Astrocyte (in vitro differentiated cells and primary cell): Measurements from ENCODE around the gene S1PR3. TPM values are rescaled to one million over a fixed set of nuclear protein-coding genes. Genes with fewer than 3 reads are reported as not detected.

ENCODE experiments used
- DNase-seq: peaks from one replicate; pipeline ENCODE4 v3.0.0-alpha.2; 2010; ENCODE audit warnings: low read depth
- FAIRE-seq: peaks from 2 replicates; lab custom pipeline; 2011; peaks lifted over from hg19 to GRCh38; lab: Jason Lieb, UNC
- H2AFZ ChIP-seq: 2 replicates; pipeline ENCODE4 v1.6.0; 2012; ENCODE audit warnings: low read depth, low read length, inconsistent platforms
- H3K27ac ChIP-seq: 2 replicates; pipeline ENCODE4 v1.5.1; 2011; ENCODE audit warnings: low read depth, low read length, inconsistent platforms
- H3K27me3 ChIP-seq: 2 replicates; pipeline ENCODE4 v1.6.0; 2011; ENCODE audit warnings: low read length, inconsistent platforms; ENCODE audit not compliant: insufficient read depth
- H3K36me3 ChIP-seq: 2 replicates; pipeline ENCODE4 v1.5.1; 2011; ENCODE audit warnings: low read length, inconsistent platforms; ENCODE audit not compliant: insufficient read depth
- H3K4me1 ChIP-seq: 2 replicates; pipeline ENCODE4 v1.5.1; 2011; ENCODE audit warnings: low read length, inconsistent platforms; ENCODE audit not compliant: insufficient read depth
- H3K4me2 ChIP-seq: 2 replicates; pipeline ENCODE4 v1.6.0; 2012; ENCODE audit warnings: low read length, inconsistent platforms
- H3K4me3 ChIP-seq: 2 replicates; pipeline ENCODE4 v1.5.1; 2011; ENCODE audit warnings: low read depth, mild to moderate bottlenecking, low read length, inconsistent platforms; ENCODE audit not compliant: insufficient read depth
- H3K79me2 ChIP-seq: 2 replicates; pipeline ENCODE4 v1.6.0; 2012; ENCODE audit warnings: mild to moderate bottlenecking, low read length, inconsistent platforms; ENCODE audit not compliant: insufficient read depth
- H3K9ac ChIP-seq: 2 replicates; pipeline ENCODE4 v1.6.0; 2012; ENCODE audit warnings: mild to moderate bottlenecking, low read length, inconsistent platforms
- H3K9me3 ChIP-seq: 2 replicates; pipeline ENCODE4 v1.5.1; 2012; ENCODE audit warnings: low read depth, mild to moderate bottlenecking, low read length, inconsistent platforms; ENCODE audit not compliant: insufficient read depth
- H4K20me1 ChIP-seq: 2 replicates; pipeline ENCODE4 v1.6.0; 2012; ENCODE audit warnings: low read length, inconsistent platforms; ENCODE audit not compliant: insufficient read depth
- H3K27ac Mint-ChIP-seq: one replicate; pipeline ENCODE4 v1.8.0; 2021; ENCODE audit warnings: mild to moderate bottlenecking, mixed read lengths; ENCODE audit not compliant: unreplicated experiment
- H3K27me3 Mint-ChIP-seq: one replicate; pipeline ENCODE4 v1.8.0; 2021; ENCODE audit warnings: low read depth, mixed read lengths; ENCODE audit not compliant: unreplicated experiment
- H3K36me3 Mint-ChIP-seq: one replicate; pipeline ENCODE4 v1.8.0; 2021; ENCODE audit warnings: low read depth, mixed read lengths; ENCODE audit not compliant: unreplicated experiment
- H3K4me1 Mint-ChIP-seq: one replicate; pipeline ENCODE4 v1.8.0; 2021; ENCODE audit warnings: low read depth, mixed read lengths; ENCODE audit not compliant: unreplicated experiment
- H3K4me3 Mint-ChIP-seq: one replicate; pipeline ENCODE4 v1.8.0; 2021; ENCODE audit warnings: mild to moderate bottlenecking, moderate library complexity, mixed read lengths; ENCODE audit not compliant: unreplicated experiment
- H3K9me3 Mint-ChIP-seq: one replicate; pipeline ENCODE4 v1.8.0; 2021; ENCODE audit warnings: mild to moderate bottlenecking, mixed read lengths; ENCODE audit not compliant: unreplicated experiment
- EZH2 ChIP-seq: IDR thresholded peaks from 2 replicates; pipeline ENCODE4 v1.6.1; 2012; ENCODE audit warnings: mild to moderate bottlenecking, low read length, inconsistent platforms; ENCODE audit not compliant: insufficient read depth
- total RNA-seq: library from RNA; stranded (reverse); gene quantifications from 2 replicates; pipeline ENCODE4 v1.2.1, GENCODE V29; 2021
- TF ChIP-seq, protein P1 (sequence below): IDR thresholded peaks from 2 replicates; pipeline ENCODE4 v1.5.1; 2011; ENCODE audit warnings: low read depth, mild to moderate bottlenecking, inconsistent platforms, low read length, moderate library complexity; ENCODE audit not compliant: insufficient read depth

S1PR3 gene
- total RNA-seq, 1 donor from 2014 or later, result 24.6 TPM

DNA sequence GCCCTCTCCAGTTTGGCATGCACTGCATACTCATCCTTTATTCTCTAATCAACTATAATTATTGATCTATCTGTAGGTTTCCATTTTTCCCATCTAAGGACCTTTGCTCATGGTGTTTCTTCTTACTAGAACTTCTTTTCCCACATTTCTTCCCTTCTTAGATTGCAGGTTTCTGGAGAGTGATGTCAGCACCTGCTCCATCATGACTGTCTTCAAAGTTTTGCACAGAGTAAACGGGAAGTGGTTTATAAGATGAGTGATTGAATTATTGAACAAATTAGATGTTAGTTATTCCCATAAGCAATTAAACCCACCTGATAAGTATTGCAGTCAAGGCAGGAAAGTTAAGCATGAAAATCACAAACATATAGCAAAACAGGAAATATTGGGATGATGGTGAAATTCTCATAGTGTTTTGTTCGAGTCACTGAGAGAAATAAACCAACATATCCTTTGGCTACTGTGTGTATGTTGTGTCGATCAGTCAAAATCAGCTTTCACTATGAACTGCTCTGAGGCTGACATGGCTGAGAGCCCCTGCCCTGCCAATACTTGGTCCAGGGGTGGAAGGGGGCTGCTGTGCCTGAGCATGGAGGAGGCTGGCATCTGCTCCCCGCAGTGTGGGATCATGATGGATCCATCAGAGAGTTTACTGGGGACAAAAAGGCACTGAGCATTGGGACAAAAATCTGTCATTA is 45.5 kb upstream of the S1PR3 start:
- H3K27me3 Mint-ChIP-seq, result peaks cover 10% of the 10 kb centered on the region
- H3K36me3 Mint-ChIP-seq, result no peaks in the 10 kb centered on the region
- Histone ChIP-seq H3K4me1 (peaks cover 30% of the 10 kb centered on the region), H3K27ac (no peak overlapping the region), H3K4me2 (no peak overlapping the region), H3K27me3 (no peaks in the 10 kb centered on the region), H3K36me3 (no peaks in the 10 kb centered on the region), H4K20me1 (no peaks in the 10 kb centered on the region), H3K9me3 (no peaks in the 10 kb centered on the region), H2AFZ (no peak overlapping the region), H3K79me2 (no peaks in the 10 kb centered on the region), H3K4me3 (no peak overlapping the region), H3K9ac (no peak overlapping the region)
- peaks cover 20% of the 10 kb centered on the region for H3K4me1 Mint-ChIP-seq
- H3K4me3 Mint-ChIP-seq, result no peak overlapping the region
- TF ChIP-seq EZH2, result no peak
- TF ChIP-seq, protein P1, sequence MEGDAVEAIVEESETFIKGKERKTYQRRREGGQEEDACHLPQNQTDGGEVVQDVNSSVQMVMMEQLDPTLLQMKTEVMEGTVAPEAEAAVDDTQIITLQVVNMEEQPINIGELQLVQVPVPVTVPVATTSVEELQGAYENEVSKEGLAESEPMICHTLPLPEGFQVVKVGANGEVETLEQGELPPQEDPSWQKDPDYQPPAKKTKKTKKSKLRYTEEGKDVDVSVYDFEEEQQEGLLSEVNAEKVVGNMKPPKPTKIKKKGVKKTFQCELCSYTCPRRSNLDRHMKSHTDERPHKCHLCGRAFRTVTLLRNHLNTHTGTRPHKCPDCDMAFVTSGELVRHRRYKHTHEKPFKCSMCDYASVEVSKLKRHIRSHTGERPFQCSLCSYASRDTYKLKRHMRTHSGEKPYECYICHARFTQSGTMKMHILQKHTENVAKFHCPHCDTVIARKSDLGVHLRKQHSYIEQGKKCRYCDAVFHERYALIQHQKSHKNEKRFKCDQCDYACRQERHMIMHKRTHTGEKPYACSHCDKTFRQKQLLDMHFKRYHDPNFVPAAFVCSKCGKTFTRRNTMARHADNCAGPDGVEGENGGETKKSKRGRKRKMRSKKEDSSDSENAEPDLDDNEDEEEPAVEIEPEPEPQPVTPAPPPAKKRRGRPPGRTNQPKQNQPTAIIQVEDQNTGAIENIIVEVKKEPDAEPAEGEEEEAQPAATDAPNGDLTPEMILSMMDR, result no peak
- H3K27ac Mint-ChIP-seq, result no peak overlapping the region
- peaks cover 2% of the 10 kb centered on the region for H3K9me3 Mint-ChIP-seq
- DNase-seq (no peak), FAIRE-seq (no peak)

DNA sequence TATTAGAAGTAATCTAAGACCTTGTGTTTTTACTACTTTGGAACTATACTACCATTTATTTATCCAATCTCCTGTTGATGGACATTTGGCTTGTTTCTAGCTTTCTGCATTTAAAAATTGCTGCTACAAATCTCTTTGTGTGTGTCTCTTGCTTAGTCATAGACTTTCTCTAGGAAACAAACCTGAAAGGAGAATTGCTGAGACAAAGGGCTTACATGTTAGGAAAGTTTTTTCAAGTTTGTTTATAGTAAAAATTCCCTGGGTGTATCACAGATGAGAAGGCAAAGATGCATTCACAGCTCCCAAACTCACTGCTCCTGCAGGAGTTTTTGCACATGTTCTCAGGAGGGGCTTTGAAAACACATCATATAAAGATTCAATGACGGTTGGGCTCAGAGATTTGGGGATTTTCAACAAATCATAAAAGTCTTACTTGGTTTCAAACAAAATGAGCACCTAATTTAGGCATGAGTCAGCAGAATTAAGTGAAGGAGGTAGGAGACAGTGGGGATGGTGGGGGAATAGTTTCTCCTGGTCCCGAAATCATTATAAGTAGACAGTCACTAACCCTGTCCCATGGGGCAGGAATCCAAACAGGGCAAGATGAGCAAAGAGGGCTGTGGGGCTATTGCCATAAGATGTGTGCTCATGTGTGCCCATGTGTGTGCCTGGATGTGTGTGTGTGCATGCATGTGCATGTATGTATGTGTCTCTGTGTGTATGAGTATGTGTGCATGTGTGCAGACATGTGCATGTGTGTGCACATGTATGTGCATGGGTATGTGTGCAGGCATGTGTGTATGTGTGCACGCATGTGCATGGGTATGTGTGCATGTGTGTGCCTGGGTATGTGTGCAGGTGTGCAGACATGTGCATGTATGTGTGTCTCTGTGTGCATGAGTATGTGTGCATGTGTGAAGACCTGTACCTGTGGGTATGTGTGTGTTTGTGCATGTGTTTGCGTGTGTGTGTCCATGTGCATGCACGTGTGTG is 43.4 kb upstream of the S1PR3 start:
- H3K27me3 Mint-ChIP-seq, result peaks cover 7% of the 10 kb centered on the region
- H3K4me1 Mint-ChIP-seq, result peaks cover 27% of the 10 kb centered on the region
- H2AFZ ChIP-seq, result no peak overlapping the region

More for the DNA sequence above, 43.4 kb upstream of the S1PR3 start:
- Histone ChIP-seq H3K79me2 (no peaks in the 10 kb centered on the region), H3K4me2 (peak overlapping the region; percentile 47), H3K9ac (no peak overlapping the region), H3K4me1 (peaks cover 39% of the 10 kb centered on the region), H3K4me3 (no peak overlapping the region), H4K20me1 (no peaks in the 10 kb centered on the region), H3K9me3 (no peaks in the 10 kb centered on the region), H3K27me3 (no peaks in the 10 kb centered on the region), H3K27ac (no peak overlapping the region), H3K36me3 (no peaks in the 10 kb centered on the region)
- TF ChIP-seq, protein P1, result no peak
- no peak for TF ChIP-seq EZH2
- Mint-ChIP-seq H3K36me3 (no peaks in the 10 kb centered on the region), H3K27ac (no peak overlapping the region), H3K9me3 (peaks cover 2% of the 10 kb centered on the region), H3K4me3 (no peak overlapping the region)
- DNase-seq, result peak; percentile 68
- peak; percentile 66 for FAIRE-seq
